SJCRH30 (cell line): ENCODE measurements around the gene MRPS9. TPM values are rescaled to one million over a fixed set of nuclear protein-coding genes. Genes with fewer than 3 reads are reported as not detected.

Experiments used
- DNase-seq, 2 experiments: peaks; one replicate each; pipeline ENCODE4 v3.0.0-alpha.2; 2015 to 2020
- H3K27ac ChIP-seq: fragments of 250-450 bp; sonication (Bioruptor Pico); 2 replicates; pipeline ENCODE4 v1.5.1; 2020; ENCODE audit warnings: mild to moderate bottlenecking, moderate library complexity
- H3K27me3 ChIP-seq: fragments of 250-450 bp; sonication (Bioruptor Pico); 2 replicates; pipeline ENCODE4 v1.5.1; 2020; ENCODE audit warnings: mild to moderate bottlenecking, moderate library complexity
- H3K36me3 ChIP-seq: fragments of 250-450 bp; sonication (Bioruptor Pico); 2 replicates; pipeline ENCODE4 v1.5.1; 2020; ENCODE audit warnings: mild to moderate bottlenecking, moderate library complexity
- H3K4me1 ChIP-seq: fragments of 250-450 bp; sonication (Bioruptor Pico); 2 replicates; pipeline ENCODE4 v1.5.1; 2020; ENCODE audit warnings: mild to moderate bottlenecking, moderate library complexity
- H3K4me3 ChIP-seq: fragments of 250-450 bp; sonication (Bioruptor Pico); 2 replicates; pipeline ENCODE4 v1.5.1; 2020; ENCODE audit warnings: mild to moderate bottlenecking, moderate library complexity
- H3K9me3 ChIP-seq: fragments of 250-450 bp; sonication (Bioruptor Pico); replicated peaks from 2 replicates; pipeline ENCODE4 v1.5.1; 2020; ENCODE audit warnings: mild to moderate bottlenecking, moderate library complexity
- total RNA-seq: library from RNA; depleted of rRNA; stranded (reverse); fragments of >200 nt; shearing (Covaris generic); gene quantifications from 2 replicates; pipeline ENCODE4 v1.2.3, GENCODE V29; 2014; rRNA removed

The MRPS9 gene
- total RNA-seq: 51.1 and 54.5 TPM in 2 replicates

- no peaks in the 10 kb centered on the region for H3K9me3 ChIP-seq
- H3K27ac ChIP-seq: peak within 1 kb of the TSS; percentile 71
- peak within 1 kb of the TSS; percentile 87 for H3K4me3 ChIP-seq
- DNase-seq: peak; percentile 98 to 99
- peaks cover 9% of the 10 kb centered on the region; the same call in 1 of the 2 replicates for H3K36me3 ChIP-seq
- no peaks in the 10 kb centered on the region for H3K4me1 ChIP-seq
- no peaks in the 10 kb centered on the region for H3K27me3 ChIP-seq
Observed at GRCh38 chr2:105037572-105038382, at the start of gene MRPS9. Gene MRPS9, plus strand, starts transcription at chr2:105038069. Its CDS starts 24 bp downstream, at chr2:105038093.

GRCh38 chr2:105005181-105005951 lies 32.5 kb upstream of the MRPS9 start:
- no peak overlapping the region for H3K27ac ChIP-seq
- no peaks in the 10 kb centered on the region for H3K36me3 ChIP-seq
- peaks cover 9% of the 10 kb centered on the region; the same call in 1 of the 2 replicates for H3K9me3 ChIP-seq
- no peaks in the 10 kb centered on the region for H3K4me1 ChIP-seq
- DNase-seq: no peak
- no peaks in the 10 kb centered on the region for H3K27me3 ChIP-seq
- no peak overlapping the region for H3K4me3 ChIP-seq

- Histone ChIP-seq H3K9me3 (peaks cover 9% of the 10 kb centered on the region; the same call in 1 of the 2 replicates), H3K27ac (no peak overlapping the region), H3K4me3 (no peak overlapping the region), H3K36me3 (no peaks in the 10 kb centered on the region), H3K27me3 (no peaks in the 10 kb centered on the region), H3K4me1 (no peaks in the 10 kb centered on the region)
- no peak for DNase-seq
Observed at GRCh38 chr2:105007367-105007766, 30.5 kb upstream of the MRPS9 start.

DNA sequence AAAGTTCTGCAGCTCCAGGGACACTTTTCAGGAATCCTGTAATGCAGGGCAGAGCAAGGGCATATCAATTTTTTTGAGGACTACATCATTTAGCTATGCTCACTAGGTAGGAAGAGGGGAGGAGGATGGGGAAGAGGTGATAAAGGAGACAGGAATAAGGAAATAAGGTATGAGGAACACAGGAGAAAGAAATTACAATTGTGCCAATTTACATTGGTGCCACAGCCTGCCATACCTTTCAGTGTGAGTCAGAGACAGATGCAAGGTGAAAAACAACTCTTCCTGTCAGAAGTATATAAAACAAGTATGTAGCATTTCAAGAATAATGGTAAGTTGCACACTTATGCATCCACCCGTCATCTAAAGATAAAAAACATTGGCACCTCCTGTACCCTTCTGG lies 5.4 kb upstream of the MRPS9 start:
- H3K27ac ChIP-seq: no peak overlapping the region
- H3K36me3 ChIP-seq: no peaks in the 10 kb centered on the region
- no peak overlapping the region for H3K4me3 ChIP-seq
- no peaks in the 10 kb centered on the region for H3K4me1 ChIP-seq
- H3K27me3 ChIP-seq: no peaks in the 10 kb centered on the region
- no peak for DNase-seq
- H3K9me3 ChIP-seq: no peaks in the 10 kb centered on the region; the same call in 1 of the 2 replicates

DNA sequence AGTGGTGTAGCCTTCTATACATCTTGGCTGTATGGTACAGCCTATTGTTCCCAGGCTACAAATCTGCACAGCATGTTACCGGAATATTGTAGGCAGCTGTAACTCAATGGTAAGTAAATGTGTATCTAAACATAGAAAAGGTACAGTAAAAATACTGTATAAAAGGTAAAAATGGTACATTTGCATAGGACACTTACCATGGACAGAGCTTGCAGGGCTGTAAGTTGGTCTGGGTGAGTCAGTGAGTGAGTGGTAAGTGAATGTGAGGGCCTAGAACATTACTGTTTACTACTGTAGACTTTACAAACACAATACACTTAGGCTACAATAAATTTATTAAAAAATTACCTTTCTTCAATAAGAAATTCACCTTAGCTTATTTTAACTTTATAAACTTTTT lies 3.7 kb upstream of the MRPS9 start:
- DNase-seq: no peak
- Histone ChIP-seq H3K4me1 (no peaks in the 10 kb centered on the region), H3K27me3 (no peaks in the 10 kb centered on the region), H3K4me3 (no peak overlapping the region), H3K36me3 (no peaks in the 10 kb centered on the region), H3K9me3 (no peaks in the 10 kb centered on the region; the same call in 1 of the 2 replicates), H3K27ac (no peak overlapping the region)

DNA sequence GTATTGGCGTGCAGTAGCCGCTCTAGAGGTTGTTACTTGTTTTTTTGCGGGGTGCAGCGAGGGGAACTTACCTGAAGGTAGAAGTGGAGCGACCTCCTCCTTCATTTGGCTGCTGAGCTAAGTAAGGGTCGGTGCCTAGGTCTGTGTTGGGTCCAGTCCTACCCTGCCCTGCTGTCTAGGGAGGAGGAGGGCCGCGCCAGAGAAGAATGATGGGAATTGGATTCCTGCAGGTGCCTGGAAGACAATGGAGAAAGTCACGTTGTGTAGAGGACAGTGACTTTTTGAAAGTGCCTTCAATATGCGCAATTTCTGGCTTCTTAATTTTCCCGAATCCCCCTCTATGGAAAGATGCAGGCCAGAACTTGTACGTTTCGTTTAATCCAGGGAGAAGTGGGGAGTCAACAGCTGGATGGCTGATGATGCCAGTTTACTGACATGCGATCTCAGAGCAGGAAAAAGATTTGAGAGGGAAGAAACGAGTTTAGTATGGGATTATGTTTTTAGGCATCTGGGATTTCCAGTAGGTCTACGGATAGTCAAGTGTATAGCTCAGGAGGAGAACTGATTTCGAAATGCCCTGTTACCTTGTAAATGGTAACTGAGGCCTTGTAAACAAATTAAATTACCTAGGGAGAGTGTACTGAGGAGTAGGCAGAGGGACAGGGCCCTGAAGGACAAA lies 653 bp downstream of the MRPS9 start:
- Histone ChIP-seq H3K27me3 (no peaks in the 10 kb centered on the region), H3K4me1 (no peaks in the 10 kb centered on the region), H3K27ac (peak overlapping the region; percentile 71), H3K4me3 (peak overlapping the region; percentile 87), H3K9me3 (no peaks in the 10 kb centered on the region), H3K36me3 (peaks cover 9% of the 10 kb centered on the region; the same call in 1 of the 2 replicates)
- peak in 1 of 2 experiments; percentile 50 for DNase-seq

- DNase-seq: no peak
- Histone ChIP-seq H3K9me3 (no peaks in the 10 kb centered on the region), H3K4me3 (no peak overlapping the region), H3K27ac (no peak overlapping the region), H3K36me3 (peaks cover 13% of the 10 kb centered on the region; the same call in 1 of the 2 replicates), H3K27me3 (no peaks in the 10 kb centered on the region), H3K4me1 (no peaks in the 10 kb centered on the region)
Observed at GRCh38 chr2:105039559-105039958, 1.7 kb downstream of the MRPS9 start.

- no peaks in the 10 kb centered on the region for H3K4me1 ChIP-seq
- H3K27me3 ChIP-seq: no peaks in the 10 kb centered on the region
- H3K4me3 ChIP-seq: no peak overlapping the region
- H3K27ac ChIP-seq: no peak overlapping the region
- H3K9me3 ChIP-seq: no peaks in the 10 kb centered on the region
- peak in 1 of 2 experiments; percentile 16 for DNase-seq
- peaks cover 17% of the 10 kb centered on the region; the same call in 1 of the 2 replicates for H3K36me3 ChIP-seq
Observed at GRCh38 chr2:105042189-105042588, 4.3 kb downstream of the MRPS9 start.

DNA sequence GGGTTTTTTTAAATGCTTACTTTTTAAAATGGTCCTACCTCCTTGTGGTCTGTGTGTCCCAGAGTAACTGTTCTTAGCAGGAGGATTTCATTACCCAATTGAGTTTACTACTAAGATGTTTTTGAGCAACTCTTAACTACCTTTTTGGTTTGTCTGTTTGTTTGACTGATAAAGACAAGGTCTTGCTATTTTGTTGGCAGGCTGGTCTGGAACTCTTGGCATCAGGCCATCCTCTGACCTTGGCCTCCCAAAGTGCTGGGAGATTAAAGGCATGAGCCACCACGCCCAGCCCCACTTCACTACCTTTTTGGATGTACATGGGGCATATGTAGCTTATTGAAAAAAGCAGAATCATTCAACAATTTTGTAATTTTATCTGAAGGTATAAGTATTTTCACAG lies 14.9 kb downstream of the MRPS9 start:
- peak in 1 of 2 experiments; percentile 37 for DNase-seq
- Histone ChIP-seq H3K9me3 (peaks cover 4% of the 10 kb centered on the region; the same call in 1 of the 2 replicates), H3K4me1 (peaks cover 7% of the 10 kb centered on the region), H3K4me3 (no peak overlapping the region), H3K36me3 (peaks cover 39% of the 10 kb centered on the region), H3K27ac (no peak overlapping the region), H3K27me3 (no peaks in the 10 kb centered on the region)

GRCh38 chr2:105055613-105056012 lies 17.7 kb downstream of the MRPS9 start:
- H3K27me3 ChIP-seq: no peaks in the 10 kb centered on the region
- DNase-seq: no peak
- peak overlapping the region; percentile 49 for H3K27ac ChIP-seq
- peaks cover 4% of the 10 kb centered on the region; the same call in 1 of the 2 replicates for H3K9me3 ChIP-seq
- H3K4me1 ChIP-seq: peaks cover 14% of the 10 kb centered on the region
- no peak overlapping the region for H3K4me3 ChIP-seq
- peaks cover 34% of the 10 kb centered on the region for H3K36me3 ChIP-seq

- H3K4me3 ChIP-seq: no peak overlapping the region
- peak; percentile 21 to 57 for DNase-seq
- H3K27ac ChIP-seq: peak overlapping the region; percentile 49
- H3K4me1 ChIP-seq: peaks cover 14% of the 10 kb centered on the region
- H3K36me3 ChIP-seq: peaks cover 28% of the 10 kb centered on the region
- H3K27me3 ChIP-seq: no peaks in the 10 kb centered on the region
- peaks cover 4% of the 10 kb centered on the region; the same call in 1 of the 2 replicates for H3K9me3 ChIP-seq
Observed at GRCh38 chr2:105056245-105056644, 18.4 kb downstream of the MRPS9 start.

GRCh38 chr2:105057005-105057404 lies 19.1 kb downstream of the MRPS9 start:
- DNase-seq: no peak
- no peaks in the 10 kb centered on the region for H3K27me3 ChIP-seq
- peaks cover 2% of the 10 kb centered on the region; the same call in 1 of the 2 replicates for H3K9me3 ChIP-seq
- peaks cover 14% of the 10 kb centered on the region for H3K4me1 ChIP-seq
- no peak overlapping the region for H3K4me3 ChIP-seq
- H3K27ac ChIP-seq: peak overlapping the region; percentile 49; the same call in 1 of the 2 replicates
- H3K36me3 ChIP-seq: peaks cover 20% of the 10 kb centered on the region

GRCh38 chr2:105061560-105061959 lies 23.7 kb downstream of the MRPS9 start:
- no peak overlapping the region for H3K27ac ChIP-seq

DNA sequence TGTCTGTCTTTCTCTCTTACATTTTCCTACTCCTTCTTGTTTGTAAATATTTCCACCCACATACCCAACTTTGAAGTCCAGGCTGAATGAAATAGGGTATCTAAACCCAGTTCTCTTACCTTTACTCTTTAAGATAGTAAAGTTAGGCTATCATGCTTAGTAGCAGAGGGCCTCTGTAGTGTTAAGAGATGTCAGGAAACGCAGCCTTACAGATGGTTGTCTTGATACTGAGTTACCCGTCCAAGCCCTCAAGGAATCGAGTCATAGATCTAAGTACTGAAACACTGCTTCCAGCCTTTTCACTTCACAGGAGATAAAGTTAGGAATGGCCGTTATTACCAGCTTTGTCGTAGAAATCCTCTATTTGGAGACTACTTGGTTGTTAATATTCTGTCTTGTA lies 24.3 kb downstream of the MRPS9 start:
- DNase-seq: no peak
- no peaks in the 10 kb centered on the region for H3K27me3 ChIP-seq
- H3K4me1 ChIP-seq: peaks cover 10% of the 10 kb centered on the region
- peaks cover 6% of the 10 kb centered on the region for H3K36me3 ChIP-seq
- H3K27ac ChIP-seq: no peak overlapping the region
- no peaks in the 10 kb centered on the region for H3K9me3 ChIP-seq
- no peak overlapping the region for H3K4me3 ChIP-seq

More at GRCh38 chr2:105061560-105061959, 23.7 kb downstream of the MRPS9 start:
- peaks cover 10% of the 10 kb centered on the region for H3K4me1 ChIP-seq
- peaks cover 6% of the 10 kb centered on the region for H3K36me3 ChIP-seq
- no peaks in the 10 kb centered on the region for H3K9me3 ChIP-seq
- no peak for DNase-seq
- no peak overlapping the region for H3K4me3 ChIP-seq
- H3K27me3 ChIP-seq: no peaks in the 10 kb centered on the region
